Measurements from ENCODE around the gene WAC. TPM values are rescaled to one million over a fixed set of nuclear protein-coding genes. Genes with fewer than 3 reads are reported as not detected.
"Not testable (repeated sequence)": the region's sequence is repeated elsewhere in the genome, so short reads cannot be mapped to it uniquely, and the experiment has no call there.

The WAC gene
- total and polyA plus RNA-seq, 3 experiments from 2014 or later = 119 to 142 (median 134) TPM

GRCh38 chr10:28520346-28520745, 12.6 kb upstream of the WAC start:
- H3K9me3 ChIP-seq (ENCODE audit: low read length) = peaks cover 12% of the 10 kb centered on the region
- DNase-seq = no peak
- no peaks in the 10 kb centered on the region for H3K27me3 ChIP-seq (ENCODE audit: insufficient read depth, low read length, poor library complexity, severe bottlenecking)
- no peaks in the 10 kb centered on the region for H3K27me3 Mint-ChIP-seq
- peaks cover 9% of the 10 kb centered on the region for H3K36me3 ChIP-seq (ENCODE audit: insufficient read depth, low read length)
- peaks cover 35 to 43% (median 37%) of the 10 kb centered on the region in 5 donors for H3K9me3 Mint-ChIP-seq
- no peak overlapping the region for H3K27ac Mint-ChIP-seq
- H3K4me1 ChIP-seq (ENCODE audit: insufficient read depth, low read length) = no peaks in the 10 kb centered on the region
- CTCF ChIA-PET = no interaction called here
- H3K4me1 Mint-ChIP-seq = no peaks in the 10 kb centered on the region
- H3K27ac ChIP-seq (ENCODE audit: low read depth, low read length) = no peak overlapping the region
- POLR2A ChIA-PET = no interaction called here
- peaks cover 11 to 41% (median 21%) of the 10 kb centered on the region in 3 donors for H3K36me3 Mint-ChIP-seq
- no peak overlapping the region for H3K4me3 Mint-ChIP-seq
- no peak overlapping the region for H3K4me3 ChIP-seq (ENCODE audit: low read length)

- CTCF ChIA-PET; H3K4me1 ChIP-seq (ENCODE audit: insufficient read depth, low read length); H3K4me3 ChIP-seq (ENCODE audit: low read length); POLR2A ChIA-PET; DNase-seq; H3K4me1 Mint-ChIP-seq; H3K4me3 Mint-ChIP-seq; H3K27me3 ChIP-seq (ENCODE audit: insufficient read depth, low read length, poor library complexity, severe bottlenecking); H3K27ac Mint-ChIP-seq; H3K27me3 Mint-ChIP-seq; H3K27ac ChIP-seq (ENCODE audit: low read depth, low read length): not testable (repeated sequence)
- Mint-ChIP-seq H3K36me3 (peaks cover 14 to 46% (median 25%) of the 10 kb centered on the region in 3 donors), H3K9me3 (peaks cover 35 to 43% (median 37%) of the 10 kb centered on the region in 5 donors)
- H3K36me3 ChIP-seq (ENCODE audit: insufficient read depth, low read length) = peaks cover 13% of the 10 kb centered on the region
- H3K9me3 ChIP-seq (ENCODE audit: low read length) = peaks cover 12% of the 10 kb centered on the region
Measured at GRCh38 chr10:28520828-28521227, 12.1 kb upstream of the WAC start.

GRCh38 chr10:28521961-28522360, 11.0 kb upstream of the WAC start:
- H3K27me3 ChIP-seq (ENCODE audit: insufficient read depth, low read length, poor library complexity, severe bottlenecking); H3K27me3 Mint-ChIP-seq; H3K27ac ChIP-seq (ENCODE audit: low read depth, low read length); CTCF ChIA-PET; DNase-seq; H3K4me1 ChIP-seq (ENCODE audit: insufficient read depth, low read length); H3K4me1 Mint-ChIP-seq; H3K4me3 Mint-ChIP-seq; H3K4me3 ChIP-seq (ENCODE audit: low read length); POLR2A ChIA-PET: not testable (repeated sequence)
- peaks cover 12% of the 10 kb centered on the region for H3K9me3 ChIP-seq (ENCODE audit: low read length)
- Mint-ChIP-seq H3K9me3 (peaks cover 31 to 44% (median 37%) of the 10 kb centered on the region in 5 donors), H3K27ac (peak overlapping the region in 1 of 8 donors; percentile 21), H3K36me3 (peaks cover 17 to 57% (median 34%) of the 10 kb centered on the region in 3 donors)
- H3K36me3 ChIP-seq (ENCODE audit: insufficient read depth, low read length) = peaks cover 13% of the 10 kb centered on the region

- H3K4me1 ChIP-seq (ENCODE audit: insufficient read depth, low read length) = no peaks in the 10 kb centered on the region
- DNase-seq = no peak
- H3K9me3 ChIP-seq (ENCODE audit: low read length) = peaks cover 12% of the 10 kb centered on the region
- Mint-ChIP-seq H3K36me3 (peaks cover 20 to 52% (median 34%) of the 10 kb centered on the region in 3 donors), H3K27ac (no peak overlapping the region), H3K4me3 (no peak overlapping the region), H3K4me1 (peaks cover 2 to 16% (median 16%) of the 10 kb centered on the region in 3 donors), H3K9me3 (peaks cover 21 to 30% (median 23%) of the 10 kb centered on the region in 5 donors), H3K27me3 (no peaks in the 10 kb centered on the region)
- no peak overlapping the region for H3K4me3 ChIP-seq (ENCODE audit: low read length)
- ChIA-PET POLR2A (no interaction called here), CTCF (no interaction called here)
- peaks cover 13% of the 10 kb centered on the region for H3K36me3 ChIP-seq (ENCODE audit: insufficient read depth, low read length)
- no peak overlapping the region for H3K27ac ChIP-seq (ENCODE audit: low read depth, low read length)
- H3K27me3 ChIP-seq (ENCODE audit: insufficient read depth, low read length, poor library complexity, severe bottlenecking) = no peaks in the 10 kb centered on the region
Measured at GRCh38 chr10:28523725-28524252, 9.1 kb upstream of the WAC start.

- H3K27me3 ChIP-seq (ENCODE audit: insufficient read depth, low read length, poor library complexity, severe bottlenecking) = no peaks in the 10 kb centered on the region
- Mint-ChIP-seq H3K9me3 (peaks cover 0 to 2% (median 0%) of the 10 kb centered on the region in 5 donors), H3K27ac (peak overlapping the region; percentile 6 to 100 (median 97)), H3K27me3 (peaks cover 0 to 6% of the 10 kb centered on the region in 2 donors), H3K36me3 (peaks cover 19 to 45% (median 21%) of the 10 kb centered on the region in 3 donors), H3K4me1 (peaks cover 44 to 71% (median 68%) of the 10 kb centered on the region in 3 donors), H3K4me3 (peak overlapping the region; percentile 93 to 99 (median 99))
- POLR2A ChIA-PET = interaction anchor here (0.7 kb wide), 1 partner anchor 24 kb away, joined by 4 read pairs; no protein-coding TSS in a partner anchor
- CTCF ChIA-PET = no interaction called here
- H3K4me1 ChIP-seq (ENCODE audit: insufficient read depth, low read length) = peaks cover 23% of the 10 kb centered on the region
- DNase-seq = no peak
- no peak overlapping the region for H3K27ac ChIP-seq (ENCODE audit: low read depth, low read length)
- no peak overlapping the region for H3K4me3 ChIP-seq (ENCODE audit: low read length)
- H3K9me3 ChIP-seq (ENCODE audit: low read length) = no peaks in the 10 kb centered on the region
- peaks cover 8% of the 10 kb centered on the region for H3K36me3 ChIP-seq (ENCODE audit: insufficient read depth, low read length)
Measured at GRCh38 chr10:28530751-28531150, 2.2 kb upstream of the WAC start.

GRCh38 chr10:28533186-28533564, 257 bp downstream of the WAC start:
- Histone ChIP-seq H3K4me3 (ENCODE audit: low read length) (no peak overlapping the region), H3K9me3 (ENCODE audit: low read length) (no peaks in the 10 kb centered on the region), H3K4me1 (ENCODE audit: insufficient read depth, low read length) (peaks cover 45% of the 10 kb centered on the region), H3K27ac (ENCODE audit: low read depth, low read length) (peak overlapping the region; percentile 98), H3K27me3 (ENCODE audit: insufficient read depth, low read length, poor library complexity, severe bottlenecking) (no peaks in the 10 kb centered on the region), H3K36me3 (ENCODE audit: insufficient read depth, low read length) (peaks cover 31% of the 10 kb centered on the region)
- peaks cover 0 to 6% of the 10 kb centered on the region in 2 donors for H3K27me3 Mint-ChIP-seq
- H3K9me3 Mint-ChIP-seq = no peaks in the 10 kb centered on the region
- H3K36me3 Mint-ChIP-seq = peaks cover 7 to 58% (median 17%) of the 10 kb centered on the region in 3 donors
- H3K27ac Mint-ChIP-seq = peak overlapping the region; percentile 96 to 100 (median 100)
- POLR2A ChIA-PET = interaction anchor here (0.5 to 1.5 kb wide), 9 partner anchors 18 to 1029 kb away, joined by 3 to 15 read pairs (median 5); partner anchors contain the start of genes MPP7 and RAB18
- CTCF ChIA-PET = interaction anchor here (0.8 to 2.9 kb wide), 3 partner anchors 10 to 1029 kb away, joined by 3 to 7 read pairs (median 4); partner anchors contain the start of gene RAB18
- peak overlapping the region; percentile 98 to 99 (median 99) for H3K4me3 Mint-ChIP-seq
- no peak for DNase-seq
- peaks cover 61 to 83% (median 76%) of the 10 kb centered on the region in 3 donors for H3K4me1 Mint-ChIP-seq

GRCh38 chr10:28533571-28534304, 820 bp downstream of the WAC start:
- Histone ChIP-seq H3K9me3 (ENCODE audit: low read length) (no peaks in the 10 kb centered on the region), H3K4me1 (ENCODE audit: insufficient read depth, low read length) (peaks cover 50% of the 10 kb centered on the region), H3K27me3 (ENCODE audit: insufficient read depth, low read length, poor library complexity, severe bottlenecking) (no peaks in the 10 kb centered on the region), H3K27ac (ENCODE audit: low read depth, low read length) (peak overlapping the region; percentile 82), H3K36me3 (ENCODE audit: insufficient read depth, low read length) (peaks cover 35% of the 10 kb centered on the region), H3K4me3 (ENCODE audit: low read length) (peak overlapping the region; percentile 59)
- peaks cover 63 to 83% (median 78%) of the 10 kb centered on the region in 3 donors for H3K4me1 Mint-ChIP-seq
- peaks cover 0 to 6% of the 10 kb centered on the region in 2 donors for H3K27me3 Mint-ChIP-seq
- DNase-seq = peak; percentile 56 to 79 (median 62)
- H3K9me3 Mint-ChIP-seq = no peaks in the 10 kb centered on the region
- H3K36me3 Mint-ChIP-seq = peaks cover 7 to 62% (median 17%) of the 10 kb centered on the region in 3 donors
- H3K27ac Mint-ChIP-seq = peak overlapping the region; percentile 65 to 99 (median 95)
- ChIA-PET POLR2A (interaction anchor here (0.7 to 1.5 kb wide), 4 partner anchors 10 to 1029 kb away, joined by 3 to 7 read pairs (median 5); partner anchors contain the start of gene MPP7), CTCF (interaction anchor here (2.9 kb wide), 1 partner anchor 9 kb away, joined by 7 read pairs; no protein-coding TSS in a partner anchor)
- H3K4me3 Mint-ChIP-seq = peak overlapping the region; percentile 93 to 99 (median 99)

- H3K4me1 ChIP-seq (ENCODE audit: insufficient read depth, low read length) = peaks cover 68% of the 10 kb centered on the region
Measured at GRCh38 chr10:28535846-28536245, 2.9 kb downstream of the WAC start.

More at GRCh38 chr10:28535846-28536245, 2.9 kb downstream of the WAC start:
- CTCF ChIA-PET = no interaction called here
- peaks cover 50% of the 10 kb centered on the region for H3K36me3 ChIP-seq (ENCODE audit: insufficient read depth, low read length)
- peak overlapping the region in 3 of 8 donors; percentile 45 to 96 (median 69) for H3K27ac Mint-ChIP-seq
- no peaks in the 10 kb centered on the region for H3K9me3 ChIP-seq (ENCODE audit: low read length)
- H3K4me3 Mint-ChIP-seq = peak overlapping the region in 6 of 7 donors; percentile 23 to 99 (median 54)
- DNase-seq = no peak
- POLR2A ChIA-PET = interaction anchor here (1.0 kb wide), 1 partner anchor 12 kb away, joined by 3 read pairs; no protein-coding TSS in a partner anchor
- peaks cover 62 to 82% (median 79%) of the 10 kb centered on the region in 3 donors for H3K4me1 Mint-ChIP-seq
- H3K4me3 ChIP-seq (ENCODE audit: low read length) = no peak overlapping the region
- no peaks in the 10 kb centered on the region for H3K27me3 ChIP-seq (ENCODE audit: insufficient read depth, low read length, poor library complexity, severe bottlenecking)
- no peak overlapping the region for H3K27ac ChIP-seq (ENCODE audit: low read depth, low read length)
- H3K9me3 Mint-ChIP-seq = no peaks in the 10 kb centered on the region
- H3K36me3 Mint-ChIP-seq = peaks cover 7 to 76% (median 12%) of the 10 kb centered on the region in 3 donors
- peaks cover 0 to 5% of the 10 kb centered on the region in 2 donors for H3K27me3 Mint-ChIP-seq
